Activated CD8-positive, alpha-beta memory T cell treated with anti-CD3 and anti-CD28 coated beads, Interleukin-2, amount 50 U/mL, for 24 hours (primary cell): Measurements from ENCODE around the gene PITX3.
"Not testable (repeated sequence)": the region's sequence is repeated elsewhere in the genome, so short reads cannot be mapped to it uniquely, and the experiment has no call there.

Experiments
- DNase-seq: peaks from one replicate; pipeline ENCODE4 v3.0.0-alpha.2; 2020; ENCODE audit errors: extremely low read depth

The PITX3 gene

DNA sequence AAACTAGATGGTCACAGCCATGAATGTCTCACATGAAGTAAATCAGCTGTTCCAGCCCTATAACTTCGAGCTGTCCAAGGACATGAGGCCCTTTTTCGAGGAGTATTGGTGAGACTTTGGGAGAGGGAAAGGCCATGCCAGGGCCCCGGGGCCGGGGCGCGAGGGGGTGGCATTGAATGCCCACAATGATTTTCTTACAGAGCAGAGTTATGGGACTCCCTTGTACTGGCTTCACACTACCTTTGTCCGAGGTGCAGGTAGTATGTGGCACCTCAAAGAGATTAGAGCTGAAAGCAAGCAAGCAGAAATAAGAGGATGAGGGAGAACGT lies 14.8 kb downstream of the PITX3 start:
- no peak for DNase-seq

DNA sequence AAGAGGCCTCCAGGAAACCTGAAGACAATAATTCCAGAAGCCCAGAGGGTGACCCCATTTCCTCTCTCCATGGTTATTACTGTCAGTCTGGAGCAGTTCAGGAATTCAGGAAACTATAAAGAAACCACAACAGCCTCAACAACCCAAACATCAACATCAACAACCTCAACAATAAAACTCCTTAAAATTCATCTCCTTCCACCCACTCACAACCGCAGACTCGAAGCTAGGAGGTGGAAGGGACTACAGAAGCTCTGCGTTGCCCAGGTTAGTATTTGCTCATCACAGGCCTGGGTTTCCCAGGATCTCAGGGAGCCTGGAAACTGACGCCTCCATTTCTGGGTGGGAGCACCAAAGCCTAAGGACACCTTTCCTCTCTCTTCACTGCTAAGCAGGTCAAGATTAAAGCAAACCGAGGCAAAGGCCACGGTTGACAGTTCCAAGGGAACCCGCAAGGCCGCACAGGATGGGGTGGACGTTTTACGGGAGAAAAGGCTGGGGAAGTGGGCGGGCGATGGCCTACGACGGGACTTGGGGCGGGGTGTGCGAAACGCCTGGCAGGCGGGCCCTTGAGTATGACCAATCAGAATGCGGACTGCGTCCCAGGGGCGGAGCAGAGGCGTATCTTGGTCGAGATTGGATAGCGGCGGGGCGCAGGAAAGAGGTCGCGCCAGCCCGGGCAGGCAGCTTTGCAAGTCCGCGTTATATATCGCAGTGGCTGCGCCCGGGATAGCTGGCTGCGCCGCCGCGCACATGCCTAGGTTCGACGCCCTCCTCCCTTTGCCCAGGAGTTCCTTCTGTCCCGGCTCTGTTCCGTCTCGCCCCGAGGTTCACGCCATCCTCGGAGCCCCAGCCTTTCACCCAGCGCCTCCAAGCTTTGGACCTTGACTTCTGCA lies 15.4 kb downstream of the PITX3 start, which contains the start of gene ELOVL3:
Gene ELOVL3 (plus strand): TSS at position 654 of the 896 bp plus-strand sequence. CDS start 250 bp downstream, outside the sequence.
- DNase-seq = peak; percentile 70

DNA sequence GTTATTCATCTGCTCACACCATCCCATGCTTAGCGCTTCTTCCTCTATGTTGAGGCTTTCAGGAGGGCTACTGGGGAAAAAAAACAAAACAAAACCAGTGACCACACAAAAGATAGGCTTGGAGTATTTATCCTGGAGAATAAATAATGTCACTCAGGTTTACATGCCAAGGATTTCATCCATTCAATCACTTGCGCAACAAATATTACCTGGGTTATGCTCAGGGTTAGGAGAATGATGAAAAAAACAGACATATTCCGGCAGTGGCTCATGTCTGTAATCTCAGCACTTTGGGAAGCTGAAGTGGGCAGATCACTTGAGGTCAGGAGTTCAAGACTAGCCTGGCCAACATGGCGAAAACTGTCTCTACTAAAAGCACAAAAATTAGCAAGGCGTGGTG lies 18.5 kb downstream of the PITX3 start:
- no peak for DNase-seq

DNA sequence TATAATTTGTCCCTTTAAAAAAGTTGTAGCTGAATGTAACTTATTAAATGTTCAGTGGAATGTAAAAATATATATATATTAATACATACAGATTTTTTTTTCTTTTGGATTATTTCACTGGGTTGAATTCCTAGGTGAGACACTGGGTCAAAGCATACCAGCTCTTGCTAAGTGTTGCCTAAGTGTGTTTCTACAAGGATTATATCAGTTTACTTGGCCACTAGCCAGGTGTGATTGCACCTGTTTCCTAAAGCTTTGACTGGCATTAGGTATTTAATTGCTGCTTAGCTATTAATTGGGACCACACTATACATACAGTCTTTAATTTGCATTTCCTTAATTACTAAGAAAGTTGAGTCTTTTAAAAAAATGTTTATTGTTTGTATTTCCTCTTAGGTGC lies 20.7 kb downstream of the PITX3 start:
- DNase-seq = no peak

DNA sequence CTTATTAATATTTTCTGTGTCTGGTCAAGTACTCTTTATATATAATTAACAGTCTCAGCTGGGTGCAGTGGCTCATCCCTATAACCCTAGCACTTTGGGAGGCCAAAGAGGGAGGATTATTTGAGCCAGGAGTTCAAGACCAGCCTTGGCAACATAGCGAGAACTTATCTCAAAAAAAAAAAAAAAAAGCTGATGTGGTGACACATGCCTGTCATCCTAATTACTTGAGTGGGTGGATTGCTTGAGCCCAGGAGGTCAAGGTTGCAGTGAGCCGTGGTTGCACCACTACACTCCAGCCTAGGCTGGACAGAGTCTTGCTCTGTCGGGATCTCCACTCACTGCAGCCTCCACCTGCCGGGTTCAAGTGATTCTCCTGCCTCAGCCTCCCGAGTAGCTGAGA lies 21.9 kb downstream of the PITX3 start:
- DNase-seq = no peak

DNA sequence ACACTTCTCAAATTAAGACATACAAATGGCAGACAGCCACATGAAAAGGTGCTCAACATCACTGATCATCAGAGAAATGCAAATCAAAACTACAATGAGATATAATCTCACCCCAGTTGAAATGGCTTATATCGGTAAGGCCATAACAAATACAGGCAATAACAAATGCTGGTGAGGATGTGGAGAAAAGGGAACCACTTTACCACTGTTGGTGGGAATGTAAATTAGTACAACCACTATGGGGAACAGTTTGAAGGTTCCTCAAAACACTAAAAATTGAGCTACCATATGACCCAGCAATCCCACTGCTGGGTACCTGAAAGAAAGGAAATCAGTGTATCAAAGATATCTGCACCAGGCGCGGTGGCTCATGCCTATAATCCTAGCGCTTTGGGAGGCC lies 27.7 kb downstream of the PITX3 start:
- not testable (repeated sequence) for DNase-seq

DNA sequence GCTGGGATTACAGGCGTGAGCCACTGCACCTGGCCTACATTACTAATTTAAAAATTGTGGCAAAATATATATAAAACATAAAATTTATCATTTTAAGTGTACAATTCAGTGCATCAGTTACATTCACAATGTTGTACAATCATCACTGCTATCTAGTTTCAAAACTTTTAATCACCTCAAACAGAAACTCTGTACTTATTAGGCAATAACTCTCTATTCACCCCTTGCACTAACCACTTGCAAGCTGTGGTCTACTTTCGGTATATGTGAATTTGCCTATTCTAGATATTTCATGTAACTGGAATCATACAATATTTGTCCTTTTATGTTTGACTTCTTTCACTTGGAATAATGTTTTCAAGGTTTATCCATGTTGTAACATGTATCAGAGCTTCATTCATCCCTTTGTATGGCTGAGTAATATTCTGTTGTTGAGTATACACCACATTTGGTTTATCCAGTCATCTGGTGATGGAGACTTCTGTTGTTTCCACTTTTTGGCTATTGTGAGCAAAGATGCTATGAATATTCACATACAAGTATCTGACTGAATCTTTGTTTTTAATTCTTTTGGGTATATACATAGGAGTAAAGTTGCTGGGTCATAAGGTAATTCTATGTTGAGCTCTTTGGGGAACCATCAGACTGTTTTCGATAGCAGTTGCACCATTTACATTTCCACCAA lies 29.6 kb downstream of the PITX3 start:
- no peak for DNase-seq

DNA sequence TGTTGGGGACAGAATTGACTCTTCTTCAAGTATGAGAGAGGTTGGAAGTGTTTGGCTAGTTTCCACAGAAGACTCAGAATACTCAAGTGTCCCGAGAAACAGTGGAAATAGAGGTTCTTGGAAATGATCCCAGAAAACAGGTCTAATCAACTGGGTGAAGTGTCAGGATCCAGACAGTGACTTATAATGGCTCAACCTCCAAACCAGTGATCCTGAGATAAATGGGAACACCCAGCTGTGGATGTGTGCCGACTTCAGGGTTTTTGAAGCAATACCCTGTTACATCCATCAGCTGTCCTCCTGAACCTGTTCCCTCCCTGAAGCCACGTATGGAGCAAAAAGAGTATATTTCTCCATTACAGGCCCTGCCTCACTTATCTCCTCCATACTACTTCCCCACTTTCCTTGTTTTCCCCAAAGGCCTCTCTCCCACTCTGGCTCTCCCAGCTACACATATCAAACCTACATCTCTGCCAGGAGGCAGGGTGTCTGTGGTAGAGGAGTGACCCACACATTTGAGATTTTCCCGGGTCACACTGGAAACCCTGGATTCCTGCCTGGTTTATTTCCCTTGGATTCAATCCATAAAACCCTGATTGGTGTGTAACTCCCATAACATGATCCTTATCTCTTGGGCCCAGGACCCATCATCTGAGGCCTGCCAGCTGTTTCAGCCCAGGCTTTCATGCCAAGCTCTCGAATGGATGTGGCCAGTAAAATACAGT lies 32.8 kb downstream of the PITX3 start:
- no peak for DNase-seq

DNA sequence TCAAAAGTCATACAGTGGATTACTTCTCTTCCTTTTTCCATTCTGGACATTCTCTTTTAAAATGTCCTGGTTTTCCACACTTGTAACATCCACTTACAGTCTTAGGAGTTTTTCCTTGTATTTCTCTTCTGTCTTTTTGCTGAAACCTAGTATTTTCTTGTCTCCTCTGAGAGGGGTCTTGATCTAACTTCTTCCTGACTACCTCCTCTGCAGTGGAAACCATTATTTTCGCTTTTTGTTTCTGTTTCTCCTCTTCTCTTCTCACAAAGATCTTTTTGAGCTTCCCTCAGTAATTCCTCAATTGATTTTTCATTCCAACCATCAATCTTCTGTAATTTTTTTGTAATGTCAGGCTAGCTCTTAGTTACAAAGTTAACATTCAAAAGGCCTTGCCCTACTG lies 38.9 kb downstream of the PITX3 start:
- no peak for DNase-seq

DNA sequence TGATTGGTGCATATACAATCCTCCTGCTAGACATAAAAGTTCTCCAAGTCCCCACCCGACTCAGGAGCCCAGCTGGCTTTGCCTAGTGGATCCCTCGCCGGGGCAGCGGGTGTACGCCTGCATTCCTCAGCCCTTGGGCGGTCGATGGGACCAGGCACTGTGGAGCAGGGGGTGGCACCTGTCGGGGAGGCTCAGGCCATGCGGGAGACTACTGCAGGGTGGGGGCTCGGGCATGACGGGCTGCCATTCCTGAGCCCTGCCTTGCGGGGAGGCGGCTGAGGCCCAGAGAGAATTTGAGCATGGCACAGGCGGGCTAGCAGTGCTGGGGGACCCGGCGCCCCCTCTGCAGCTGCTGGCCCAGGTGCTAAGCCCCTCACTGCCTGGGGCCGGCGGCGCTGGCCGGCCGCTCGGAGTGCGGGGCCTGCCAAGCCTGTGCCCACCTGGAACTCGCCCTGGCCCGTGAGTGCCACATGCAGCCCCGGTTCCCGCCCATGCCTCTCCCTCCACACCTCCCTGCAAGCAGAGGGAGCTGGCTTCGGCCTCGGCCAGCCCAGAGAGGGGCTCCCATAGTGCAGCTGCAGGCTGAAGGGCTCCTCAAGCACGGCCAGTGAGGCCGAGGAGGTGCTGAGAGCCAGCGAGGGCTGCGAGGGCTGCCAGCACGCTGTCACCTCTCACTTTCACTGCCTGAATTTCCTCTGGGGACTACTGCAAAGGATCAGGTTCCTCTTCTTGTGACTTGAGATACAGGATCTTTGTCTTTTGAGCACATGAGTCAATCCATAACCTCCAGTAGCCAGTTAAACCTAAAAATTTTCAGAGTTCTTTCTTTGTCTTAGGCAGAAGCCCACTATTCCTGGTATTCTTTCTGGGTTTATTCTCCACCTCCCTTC lies 40.3 kb downstream of the PITX3 start:
- no peak for DNase-seq

DNA sequence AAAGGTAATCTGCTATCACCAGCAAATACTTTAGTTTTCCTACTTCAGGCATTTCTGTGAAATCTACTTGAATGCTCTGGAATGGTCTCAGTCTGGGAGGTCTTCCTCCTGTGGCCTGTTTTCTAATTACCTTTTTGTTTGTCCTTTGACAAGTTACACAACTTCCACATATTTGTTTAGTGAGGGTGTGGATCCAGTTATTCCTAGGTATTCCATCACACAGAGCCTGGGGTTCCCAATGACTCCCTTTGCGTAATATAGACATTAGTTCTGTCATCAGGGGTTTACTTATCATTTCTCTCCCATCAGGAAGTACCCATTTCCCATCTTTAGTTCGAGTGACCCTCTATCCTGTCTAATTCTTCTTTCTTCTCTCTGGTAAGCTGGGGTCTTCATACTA lies 43.3 kb downstream of the PITX3 start:
- DNase-seq = no peak

DNA sequence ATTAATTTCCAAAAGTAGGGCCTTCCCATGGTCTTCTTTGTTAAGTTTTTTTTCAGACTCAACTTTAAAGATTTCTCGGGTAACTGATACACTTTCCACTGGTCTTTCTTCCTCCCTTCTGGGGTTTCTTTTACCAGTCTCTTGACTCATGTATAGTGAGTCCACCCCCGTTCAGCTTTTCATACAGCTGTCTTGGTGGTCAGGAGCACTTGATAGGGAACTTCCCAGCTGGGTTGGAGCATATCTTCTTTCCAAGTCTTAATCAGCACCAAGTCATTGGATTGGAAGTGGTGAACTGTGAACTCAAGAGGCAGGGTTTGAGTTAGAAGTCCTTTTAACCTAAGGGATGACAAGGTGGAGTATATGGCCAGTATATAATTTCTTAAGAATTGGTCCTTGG lies 44.4 kb downstream of the PITX3 start:
- DNase-seq = no peak

DNA sequence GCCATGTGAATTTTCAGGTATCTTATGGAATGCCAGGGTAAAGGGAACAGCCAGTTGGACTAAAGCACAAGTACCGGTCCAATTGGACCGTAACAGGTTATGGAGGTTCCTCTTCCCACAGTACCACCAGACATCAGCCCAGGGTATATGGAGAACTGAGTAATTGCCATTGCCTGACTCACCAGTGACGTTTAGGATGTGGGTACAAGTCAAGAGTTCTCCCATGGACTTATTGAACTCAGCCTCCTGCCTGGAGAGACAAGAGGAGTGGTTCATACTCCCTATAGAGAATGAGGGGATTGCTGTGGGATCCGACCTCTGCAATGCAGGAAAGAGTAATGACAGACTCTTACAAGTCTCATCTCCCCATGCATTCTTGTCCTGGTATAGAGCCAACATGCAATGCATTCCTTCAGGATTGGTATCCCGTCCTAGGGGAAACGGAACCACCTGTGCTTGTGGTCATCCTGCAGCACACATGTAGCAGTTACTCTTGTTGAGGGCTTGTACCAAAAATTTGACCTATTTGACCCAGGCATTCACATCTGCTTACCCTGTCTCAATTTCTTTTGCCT lies 45.9 kb downstream of the PITX3 start:
- no peak for DNase-seq

DNA sequence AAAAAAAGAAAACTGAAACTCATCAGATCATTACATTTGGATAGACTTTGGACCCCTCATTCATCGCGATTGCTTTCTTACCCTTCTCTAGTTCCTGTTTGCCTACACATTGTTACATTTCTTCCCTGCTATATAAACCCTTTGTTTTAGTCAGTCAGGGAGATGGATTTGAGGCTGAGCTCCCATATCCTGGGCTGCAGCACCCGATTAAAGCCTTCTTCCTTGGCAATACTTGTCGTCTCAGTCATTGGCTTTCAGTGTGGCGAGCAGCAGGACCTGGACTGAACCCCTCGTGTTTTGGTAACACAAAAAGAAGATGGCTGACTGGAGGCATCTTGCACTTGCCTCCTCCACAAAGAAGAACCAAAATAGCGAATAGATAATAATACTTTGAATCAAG lies 49.4 kb downstream of the PITX3 start:
- no peak for DNase-seq

DNA sequence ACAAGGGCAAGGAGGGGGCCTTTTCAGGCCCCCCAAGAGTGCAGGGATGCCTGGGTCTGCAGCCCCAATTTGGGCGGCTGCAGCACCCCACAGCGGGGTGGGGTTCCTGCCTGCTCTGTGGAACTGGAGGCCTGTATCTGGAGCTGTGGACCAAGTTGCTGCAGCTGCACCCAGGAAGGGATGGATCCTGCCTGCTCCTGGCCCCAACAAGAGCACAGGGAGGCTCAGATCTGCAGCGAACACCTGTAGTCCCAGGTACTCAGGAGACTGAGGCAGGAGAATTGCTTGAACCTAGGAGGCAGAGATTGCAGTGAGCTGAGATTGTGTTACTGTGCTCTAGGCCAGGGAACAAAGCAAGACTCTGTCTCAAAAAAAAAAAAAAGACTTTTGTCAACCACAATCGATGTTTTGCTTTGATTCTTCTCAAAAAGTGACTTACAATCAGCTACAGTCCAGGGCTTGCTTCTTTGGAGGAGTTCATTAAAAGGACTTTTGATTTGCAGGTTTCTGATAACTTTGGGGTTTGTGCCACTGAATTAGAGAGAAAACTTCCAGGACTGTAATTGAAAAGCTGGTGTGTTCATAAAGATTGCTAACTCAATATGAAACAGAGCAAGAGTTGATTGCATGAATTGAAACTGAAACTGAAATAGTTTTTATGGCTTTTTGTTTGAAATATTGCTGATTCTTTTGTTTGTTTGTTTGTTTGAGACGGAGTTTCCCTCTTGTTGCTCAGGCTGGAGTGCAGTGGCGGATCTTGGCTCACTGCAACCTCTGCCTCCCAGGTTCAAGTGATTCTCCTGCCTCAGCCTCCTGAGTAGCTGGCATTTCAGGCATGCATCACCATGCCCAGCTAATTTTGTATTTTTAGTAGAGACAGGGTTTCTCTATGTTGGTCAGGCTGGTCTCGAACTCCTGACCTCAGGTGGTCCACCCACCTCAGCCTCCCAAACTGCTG lies 52.1 kb downstream of the PITX3 start:
- not testable (repeated sequence) for DNase-seq

DNA sequence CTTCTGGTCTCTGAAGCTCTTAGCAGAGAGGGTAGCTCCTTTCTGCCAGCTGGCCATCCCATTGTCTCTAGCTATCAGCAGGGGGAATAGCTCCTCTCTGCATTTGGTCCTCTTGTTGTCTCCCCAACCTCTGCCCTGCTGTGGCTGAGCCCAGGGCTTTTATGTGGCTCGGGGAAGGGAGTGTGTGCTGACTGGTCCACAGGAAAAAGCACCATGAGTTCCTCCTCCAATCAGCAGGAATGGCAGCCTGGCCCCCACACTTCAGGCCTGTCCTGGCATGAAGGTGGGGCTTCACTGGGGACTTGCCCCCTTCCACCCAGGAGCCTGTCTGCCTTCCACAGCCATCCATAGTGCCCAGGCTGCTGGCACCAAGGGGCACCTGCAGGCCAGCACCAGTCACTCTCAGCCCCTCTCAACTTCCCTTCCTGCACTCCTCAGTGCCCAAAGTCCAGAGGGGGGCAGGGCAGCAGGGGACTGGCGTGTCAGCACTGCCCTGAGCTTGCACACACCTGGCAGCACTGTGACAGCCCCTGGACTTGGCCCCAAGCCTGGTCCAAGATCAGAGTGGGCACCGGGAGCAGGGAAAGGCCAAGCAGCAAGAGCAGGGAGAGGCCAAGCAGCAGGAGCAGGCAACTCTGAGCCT lies 52.9 kb downstream of the PITX3 start:
- no peak for DNase-seq

DNA sequence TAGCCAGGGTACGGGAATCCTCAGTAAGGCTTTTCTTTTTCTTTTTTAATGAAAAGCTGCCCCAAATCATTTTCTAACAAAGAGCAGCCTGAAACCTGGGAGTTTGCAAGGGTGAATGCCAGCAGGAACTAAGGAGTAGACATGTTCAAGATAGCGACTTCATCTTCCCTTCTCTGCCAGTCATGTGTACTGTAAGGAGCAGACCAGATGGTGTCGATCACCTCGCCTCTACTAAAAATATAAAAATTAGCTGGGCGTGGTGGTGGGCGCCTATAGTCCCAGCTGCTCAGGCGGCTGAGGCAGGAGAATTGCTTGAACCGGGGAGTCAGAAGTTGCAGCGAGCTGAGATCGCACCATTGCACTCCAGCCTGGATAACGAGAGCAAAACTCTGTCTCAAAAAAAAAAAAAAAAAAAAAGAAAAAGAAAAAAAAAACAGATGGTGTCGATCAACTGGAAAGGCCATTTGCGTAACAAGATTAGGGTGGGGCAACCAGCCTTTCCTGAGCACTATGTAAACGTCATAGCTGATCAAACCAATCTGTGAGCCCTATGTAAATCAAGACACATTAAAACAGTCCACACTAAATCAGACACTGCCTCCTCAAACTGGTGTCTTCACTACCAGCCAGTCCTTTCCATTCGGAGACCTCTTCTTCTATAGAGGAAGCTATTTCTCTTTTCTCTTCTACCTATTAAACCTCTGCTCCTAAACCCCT lies 55.3 kb downstream of the PITX3 start:
- no peak for DNase-seq

DNA sequence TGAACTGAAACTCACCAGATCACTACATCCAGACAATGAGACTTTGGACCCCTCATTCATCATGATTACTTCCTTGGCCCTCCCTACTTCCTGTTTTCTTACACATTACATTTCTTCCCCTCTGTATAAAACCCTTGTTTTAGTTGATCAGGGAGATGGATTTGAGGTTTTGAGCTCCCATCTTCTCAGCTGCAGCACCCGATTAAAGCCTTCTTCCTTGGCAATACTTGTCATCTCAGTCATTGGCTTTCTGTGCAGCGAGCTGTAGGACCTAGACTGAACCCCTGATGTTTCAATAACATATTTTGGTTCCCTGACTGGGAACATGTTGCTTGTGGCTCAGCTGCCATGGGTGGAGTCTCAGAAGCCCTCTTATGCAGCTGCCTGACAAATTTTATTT lies 56.0 kb downstream of the PITX3 start:
- no peak for DNase-seq

DNA sequence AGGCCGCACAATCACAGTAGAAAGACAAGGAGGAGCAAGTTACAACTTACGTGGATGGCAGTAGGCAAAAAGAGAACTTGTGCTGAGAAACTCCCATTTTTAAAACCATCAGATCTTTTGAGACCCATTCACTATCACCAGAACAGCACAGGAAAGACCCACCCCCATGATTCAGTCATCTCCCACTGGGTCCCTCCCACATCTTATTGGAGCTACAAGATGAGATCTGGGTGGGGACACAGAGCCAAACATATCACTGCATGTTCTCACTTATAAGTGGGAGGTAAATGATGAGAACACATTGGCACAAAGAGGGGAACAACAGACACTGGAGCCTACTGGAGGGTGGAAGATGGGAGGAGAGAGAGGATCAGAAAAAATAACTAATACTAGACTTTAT lies 56.7 kb downstream of the PITX3 start:
- no peak for DNase-seq
